ENCODE measurements around the gene ARF4. TPM values are rescaled to one million over a fixed set of nuclear protein-coding genes. Genes with fewer than 3 reads are reported as not detected.
"Not testable (repeated sequence)": the region's sequence is repeated elsewhere in the genome, so short reads cannot be mapped to it uniquely, and the experiment has no call there.

ARF4 gene
- total and polyA plus RNA-seq, 3 experiments from 2014 or later: 74.4 to 124 (median 78.5) TPM

GRCh38 chr3:57617739-57618138, 20.6 kb upstream of the ARF4 start:
- CTCF ChIA-PET: no interaction called here
- Histone ChIP-seq H3K36me3 (ENCODE audit: insufficient read depth, low read length) (no peaks in the 10 kb centered on the region), H3K9me3 (ENCODE audit: low read length) (no peaks in the 10 kb centered on the region), H3K4me3 (ENCODE audit: low read length) (no peak overlapping the region), H3K4me1 (ENCODE audit: insufficient read depth, low read length) (no peaks in the 10 kb centered on the region), H3K27me3 (ENCODE audit: insufficient read depth, low read length, poor library complexity, severe bottlenecking) (no peaks in the 10 kb centered on the region), H3K27ac (ENCODE audit: low read depth, low read length) (no peak overlapping the region)
- Mint-ChIP-seq H3K27ac (no peak overlapping the region), H3K9me3 (no peaks in the 10 kb centered on the region), H3K27me3 (no peaks in the 10 kb centered on the region), H3K4me3 (no peak overlapping the region), H3K36me3 (peaks cover 0 to 17% (median 7%) of the 10 kb centered on the region in 3 donors), H3K4me1 (no peaks in the 10 kb centered on the region)
- DNase-seq: no peak
- POLR2A ChIA-PET: no interaction called here

- no peaks in the 10 kb centered on the region for H3K27me3 ChIP-seq (ENCODE audit: insufficient read depth, low read length, poor library complexity, severe bottlenecking)
- Mint-ChIP-seq H3K9me3 (peaks cover 0 to 2% (median 0%) of the 10 kb centered on the region in 5 donors), H3K4me3 (no peak overlapping the region), H3K4me1 (peaks cover 0 to 5% (median 4%) of the 10 kb centered on the region in 3 donors), H3K27me3 (no peaks in the 10 kb centered on the region), H3K27ac (peak overlapping the region in 1 of 8 donors; percentile 89), H3K36me3 (peaks cover 7 to 19% (median 7%) of the 10 kb centered on the region in 3 donors)
- DNase-seq: no peak
- H3K27ac ChIP-seq (ENCODE audit: low read depth, low read length): no peak overlapping the region
- H3K4me3 ChIP-seq (ENCODE audit: low read length): no peak overlapping the region
- no peaks in the 10 kb centered on the region for H3K9me3 ChIP-seq (ENCODE audit: low read length)
- no peaks in the 10 kb centered on the region for H3K36me3 ChIP-seq (ENCODE audit: insufficient read depth, low read length)
- ChIA-PET POLR2A (interaction anchor here (1.3 kb wide), 1 partner anchor 19 kb away, joined by 3 read pairs; the partner anchor contains the start of gene ARF4), CTCF (no interaction called here)
- no peaks in the 10 kb centered on the region for H3K4me1 ChIP-seq (ENCODE audit: insufficient read depth, low read length)
These were observed 19.1 kb upstream of the ARF4 start for GRCh38 chr3:57616233-57616632.

GRCh38 chr3:57611870-57612269, 14.7 kb upstream of the ARF4 start:
- H3K27ac Mint-ChIP-seq; H3K4me3 Mint-ChIP-seq; POLR2A ChIA-PET; DNase-seq; H3K9me3 Mint-ChIP-seq; H3K4me1 Mint-ChIP-seq; H3K4me1 ChIP-seq (ENCODE audit: insufficient read depth, low read length); H3K27me3 ChIP-seq (ENCODE audit: insufficient read depth, low read length, poor library complexity, severe bottlenecking); H3K9me3 ChIP-seq (ENCODE audit: low read length); H3K27me3 Mint-ChIP-seq; H3K4me3 ChIP-seq (ENCODE audit: low read length); H3K36me3 ChIP-seq (ENCODE audit: insufficient read depth, low read length); CTCF ChIA-PET; H3K27ac ChIP-seq (ENCODE audit: low read depth, low read length): not testable (repeated sequence)
- peaks cover 10 to 29% (median 26%) of the 10 kb centered on the region in 3 donors for H3K36me3 Mint-ChIP-seq

GRCh38 chr3:57605683-57606082, 8.5 kb upstream of the ARF4 start:
- ChIA-PET POLR2A (no interaction called here), CTCF (no interaction called here)
- Mint-ChIP-seq H3K27ac (no peak overlapping the region), H3K36me3 (peaks cover 16 to 37% (median 34%) of the 10 kb centered on the region in 3 donors), H3K27me3 (peaks cover 0 to 3% of the 10 kb centered on the region in 2 donors), H3K4me3 (peak overlapping the region in 1 of 7 donors; percentile 14), H3K9me3 (peaks cover 2 to 14% (median 11%) of the 10 kb centered on the region in 5 donors), H3K4me1 (peaks cover 0 to 4% (median 0%) of the 10 kb centered on the region in 3 donors)
- Histone ChIP-seq H3K4me3 (ENCODE audit: low read length) (no peak overlapping the region), H3K27ac (ENCODE audit: low read depth, low read length) (no peak overlapping the region), H3K27me3 (ENCODE audit: insufficient read depth, low read length, poor library complexity, severe bottlenecking) (no peaks in the 10 kb centered on the region), H3K4me1 (ENCODE audit: insufficient read depth, low read length) (no peaks in the 10 kb centered on the region), H3K36me3 (ENCODE audit: insufficient read depth, low read length) (no peaks in the 10 kb centered on the region), H3K9me3 (ENCODE audit: low read length) (no peaks in the 10 kb centered on the region)
- no peak for DNase-seq

GRCh38 chr3:57604971-57605370, 7.8 kb upstream of the ARF4 start:
- Mint-ChIP-seq H3K4me1 (peaks cover 0 to 4% (median 2%) of the 10 kb centered on the region in 3 donors), H3K36me3 (peaks cover 16 to 34% (median 33%) of the 10 kb centered on the region in 3 donors), H3K27ac (no peak overlapping the region), H3K9me3 (peaks cover 2 to 14% (median 10%) of the 10 kb centered on the region in 5 donors), H3K27me3 (peaks cover 0 to 3% of the 10 kb centered on the region in 2 donors), H3K4me3 (no peak overlapping the region)
- Histone ChIP-seq H3K27ac (ENCODE audit: low read depth, low read length) (no peak overlapping the region), H3K36me3 (ENCODE audit: insufficient read depth, low read length) (no peaks in the 10 kb centered on the region), H3K4me1 (ENCODE audit: insufficient read depth, low read length) (no peaks in the 10 kb centered on the region), H3K27me3 (ENCODE audit: insufficient read depth, low read length, poor library complexity, severe bottlenecking) (no peaks in the 10 kb centered on the region), H3K9me3 (ENCODE audit: low read length) (no peaks in the 10 kb centered on the region), H3K4me3 (ENCODE audit: low read length) (no peak overlapping the region)
- CTCF ChIA-PET: no interaction called here
- no peak for DNase-seq
- POLR2A ChIA-PET: no interaction called here

- Histone ChIP-seq H3K27ac (ENCODE audit: low read depth, low read length) (no peak overlapping the region), H3K4me3 (ENCODE audit: low read length) (no peak overlapping the region), H3K36me3 (ENCODE audit: insufficient read depth, low read length) (no peaks in the 10 kb centered on the region), H3K9me3 (ENCODE audit: low read length) (no peaks in the 10 kb centered on the region), H3K4me1 (ENCODE audit: insufficient read depth, low read length) (peaks cover 22% of the 10 kb centered on the region), H3K27me3 (ENCODE audit: insufficient read depth, low read length, poor library complexity, severe bottlenecking) (no peaks in the 10 kb centered on the region)
- H3K9me3 Mint-ChIP-seq: peaks cover 0 to 2% (median 0%) of the 10 kb centered on the region in 5 donors
- H3K27ac Mint-ChIP-seq: peak overlapping the region in 5 of 8 donors; percentile 37 to 54 (median 45)
- H3K27me3 Mint-ChIP-seq: peaks cover 0 to 1% of the 10 kb centered on the region in 2 donors
- CTCF ChIA-PET: no interaction called here
- DNase-seq: no peak
- peaks cover 3 to 25% (median 5%) of the 10 kb centered on the region in 3 donors for H3K36me3 Mint-ChIP-seq
- peaks cover 33 to 36% (median 35%) of the 10 kb centered on the region in 3 donors for H3K4me1 Mint-ChIP-seq
- POLR2A ChIA-PET: interaction anchor here (0.6 kb wide), 2 partner anchors 24 to 76 kb away, joined by 6 to 7 read pairs; no protein-coding TSS in a partner anchor
- H3K4me3 Mint-ChIP-seq: peak overlapping the region in 2 of 7 donors; percentile 8 to 27
These were observed 3.1 kb upstream of the ARF4 start for GRCh38 chr3:57600195-57600594.

GRCh38 chr3:57598765-57599360, 1.7 kb upstream of the ARF4 start:
- Mint-ChIP-seq H3K27me3 (peaks cover 0 to 1% of the 10 kb centered on the region in 2 donors), H3K9me3 (no peaks in the 10 kb centered on the region), H3K4me1 (peaks cover 44 to 49% (median 48%) of the 10 kb centered on the region in 3 donors), H3K4me3 (peak overlapping the region; percentile 87 to 100 (median 92)), H3K27ac (peak overlapping the region; percentile 97 to 100 (median 100)), H3K36me3 (peaks cover 0 to 26% (median 3%) of the 10 kb centered on the region in 3 donors)
- H3K27me3 ChIP-seq (ENCODE audit: insufficient read depth, low read length, poor library complexity, severe bottlenecking): no peaks in the 10 kb centered on the region
- peak overlapping the region; percentile 79 for H3K4me3 ChIP-seq (ENCODE audit: low read length)
- H3K27ac ChIP-seq (ENCODE audit: low read depth, low read length): peak overlapping the region; percentile 97
- H3K36me3 ChIP-seq (ENCODE audit: insufficient read depth, low read length): no peaks in the 10 kb centered on the region
- CTCF ChIA-PET: no interaction called here
- POLR2A ChIA-PET: interaction anchor here (1.4 to 3.1 kb wide), 2 partner anchors 157 to 1042 kb away, joined by 4 to 21 read pairs; partner anchors contain the start of genes CCDC66 and SLMAP
- peaks cover 29% of the 10 kb centered on the region for H3K4me1 ChIP-seq (ENCODE audit: insufficient read depth, low read length)
- no peaks in the 10 kb centered on the region for H3K9me3 ChIP-seq (ENCODE audit: low read length)
- DNase-seq: no peak

- peak overlapping the region; percentile 87 to 100 (median 92) for H3K4me3 Mint-ChIP-seq
- H3K36me3 Mint-ChIP-seq: peaks cover 0 to 32% (median 0%) of the 10 kb centered on the region in 3 donors
- Histone ChIP-seq H3K4me1 (ENCODE audit: insufficient read depth, low read length) (peaks cover 29% of the 10 kb centered on the region), H3K27ac (ENCODE audit: low read depth, low read length) (peak overlapping the region; percentile 98), H3K4me3 (ENCODE audit: low read length) (peak overlapping the region; percentile 97), H3K36me3 (ENCODE audit: insufficient read depth, low read length) (no peaks in the 10 kb centered on the region), H3K27me3 (ENCODE audit: insufficient read depth, low read length, poor library complexity, severe bottlenecking) (no peaks in the 10 kb centered on the region), H3K9me3 (ENCODE audit: low read length) (no peaks in the 10 kb centered on the region)
- H3K27me3 Mint-ChIP-seq: peaks cover 0 to 1% of the 10 kb centered on the region in 2 donors
- H3K27ac Mint-ChIP-seq: peak overlapping the region; percentile 95 to 100 (median 100)
- POLR2A ChIA-PET: interaction anchor here (0.7 to 3.8 kb wide), 8 partner anchors 17 to 1102 kb away, joined by 3 to 68 read pairs (median 7); partner anchors contain the start of genes DENND6A, HTD2, PDE12 and RPP14
- peak; percentile 50 to 75 (median 55) for DNase-seq
- CTCF ChIA-PET: interaction anchor here (1.0 to 1.8 kb wide), 3 partner anchors 19 to 369 kb away, joined by 3 to 5 read pairs (median 5); partner anchors contain the start of genes APPL1 and PDE12
- peaks cover 63 to 71% (median 65%) of the 10 kb centered on the region in 3 donors for H3K4me1 Mint-ChIP-seq
- H3K9me3 Mint-ChIP-seq: no peaks in the 10 kb centered on the region
These were observed 533 bp downstream of the ARF4 start for GRCh38 chr3:57596495-57597126.
